GM21786 (cell line): ENCODE measurements around the gene TOMM40L.
A peak's percentile ranks its signal among the peaks of the same experiment; 100 is the strongest.

Experiments used
- ATAC-seq: cut with Tn5 transposase; IDR thresholded peaks from one replicate; pipeline ENCODE4 v1.9.1; 2021; ENCODE audit not compliant: unreplicated experiment

The TOMM40L gene

GRCh38 chr1:161196521-161197451, 29.1 kb upstream of the TOMM40L start:
- no peak for ATAC-seq

DNA sequence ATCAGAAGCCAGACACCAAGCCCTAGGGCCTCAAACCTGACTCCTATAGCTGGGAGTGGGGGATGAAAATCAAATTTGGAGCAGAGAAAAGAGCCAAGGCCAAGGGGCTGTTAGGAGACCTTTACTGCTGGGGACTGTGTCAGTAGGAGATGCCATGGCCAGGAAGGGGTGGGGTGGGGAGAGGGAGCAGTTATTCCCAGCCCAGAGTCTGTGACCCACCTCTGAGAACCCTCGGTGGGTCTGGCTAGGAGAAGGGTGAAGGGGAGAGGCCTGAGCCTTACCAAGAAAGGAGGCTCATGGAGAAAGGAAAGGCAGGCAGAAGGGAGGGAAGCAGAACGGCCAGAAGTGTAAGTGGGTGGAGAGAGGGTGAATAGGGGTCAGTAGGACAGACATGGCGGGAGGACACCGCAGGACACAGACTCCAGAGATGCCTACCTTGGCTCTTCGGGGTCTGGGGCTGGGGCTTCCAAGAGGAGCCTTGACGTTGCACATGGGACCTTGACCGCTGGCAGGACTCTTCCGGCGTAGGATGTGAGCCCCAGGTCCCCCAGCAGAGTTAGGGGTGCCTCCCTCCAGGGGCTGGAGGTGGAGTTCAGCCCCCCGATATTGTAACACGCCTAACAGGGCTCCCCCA, 28.2 kb upstream of the TOMM40L start:
- ATAC-seq = no peak

- ATAC-seq = no peak
These were observed 27.5 kb upstream of the TOMM40L start for GRCh38 chr1:161198194-161198896.

DNA sequence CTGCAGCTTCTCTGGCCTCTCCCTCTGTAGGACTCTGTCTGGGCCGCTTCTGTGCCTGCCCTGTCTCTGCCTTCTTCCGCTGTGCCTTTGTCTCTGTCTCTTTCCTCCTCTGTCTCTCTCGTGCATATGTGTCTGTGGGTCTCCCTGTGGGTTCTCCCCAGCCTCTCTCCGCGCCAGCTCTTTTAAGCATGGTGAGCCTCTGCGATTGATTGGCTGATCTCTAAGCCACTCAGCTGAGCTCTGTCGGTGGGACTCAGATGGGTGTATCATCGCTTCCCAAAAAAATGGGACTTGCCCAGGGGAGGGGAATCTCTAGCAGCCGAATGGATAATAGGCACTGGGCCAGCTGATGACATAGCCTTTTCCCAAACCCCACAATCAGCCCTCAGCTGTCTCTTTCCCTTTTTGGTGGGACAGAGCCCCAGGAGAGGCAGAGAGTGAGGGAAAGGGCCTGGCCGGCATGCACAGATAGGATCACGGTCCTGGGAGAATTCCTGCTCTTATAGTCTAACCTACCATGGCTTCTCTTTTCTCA, 26.9 kb upstream of the TOMM40L start, which contains the start of gene ADAMTS4:
Gene ADAMTS4 (minus strand): TSS at position 158 of the 535 bp plus-strand sequence. CDS start 427 bp downstream, outside the sequence.
- ATAC-seq = no peak

GRCh38 chr1:161199506-161200139, 26.2 kb upstream of the TOMM40L start:
- no peak for ATAC-seq

- ATAC-seq = no peak
These were observed 25.4 kb upstream of the TOMM40L start for GRCh38 chr1:161200421-161200991.

- ATAC-seq = no peak
These were observed 24.6 kb upstream of the TOMM40L start for GRCh38 chr1:161200992-161201835.

DNA sequence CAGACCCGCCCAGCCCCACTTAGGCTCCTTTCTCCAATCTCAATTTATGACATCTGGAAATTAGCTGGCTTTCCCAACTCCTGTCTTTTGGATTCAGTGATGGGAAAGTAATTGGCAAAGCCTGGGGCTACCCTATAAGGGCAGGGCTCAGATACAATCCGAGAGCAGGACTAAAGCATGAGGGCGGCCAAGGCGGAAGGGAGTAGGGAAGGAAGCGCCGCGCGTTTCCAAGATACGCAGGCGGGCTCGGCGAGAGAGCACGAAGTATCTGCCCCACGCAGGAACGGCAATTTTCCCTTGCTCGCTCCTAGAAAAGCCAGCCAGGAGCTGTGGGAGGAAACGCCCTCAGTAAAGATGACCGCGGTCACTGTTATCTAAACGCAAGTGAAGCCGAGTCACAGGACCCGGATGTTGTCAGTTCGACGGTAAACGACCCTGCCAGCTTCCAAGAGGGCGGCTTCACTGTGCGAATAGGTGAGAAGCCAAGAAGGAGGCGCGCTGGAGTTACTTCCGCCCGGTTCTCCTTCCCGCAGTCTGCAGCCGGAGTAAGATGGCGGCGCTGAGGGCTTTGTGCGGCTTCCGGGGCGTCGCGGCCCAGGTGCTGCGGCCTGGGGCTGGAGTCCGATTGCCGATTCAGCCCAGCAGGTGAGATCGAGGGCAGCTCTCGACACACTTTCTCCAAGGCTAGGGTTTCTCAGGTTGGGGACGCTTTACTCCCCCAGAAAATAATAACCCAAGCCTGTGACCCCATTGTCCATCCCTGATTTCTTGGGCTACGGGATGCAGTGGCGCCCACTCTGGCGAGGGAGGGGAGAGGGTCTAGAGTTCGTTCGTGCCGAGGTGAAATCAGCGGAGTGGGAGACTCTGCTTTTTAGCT, 23.8 kb upstream of the TOMM40L start, which contains the start of gene NDUFS2:
Gene NDUFS2 (plus strand): TSS at position 532 of the 877 bp plus-strand sequence. CDS start 19 bp downstream, at position 551.
- ATAC-seq = peak; percentile 98

DNA sequence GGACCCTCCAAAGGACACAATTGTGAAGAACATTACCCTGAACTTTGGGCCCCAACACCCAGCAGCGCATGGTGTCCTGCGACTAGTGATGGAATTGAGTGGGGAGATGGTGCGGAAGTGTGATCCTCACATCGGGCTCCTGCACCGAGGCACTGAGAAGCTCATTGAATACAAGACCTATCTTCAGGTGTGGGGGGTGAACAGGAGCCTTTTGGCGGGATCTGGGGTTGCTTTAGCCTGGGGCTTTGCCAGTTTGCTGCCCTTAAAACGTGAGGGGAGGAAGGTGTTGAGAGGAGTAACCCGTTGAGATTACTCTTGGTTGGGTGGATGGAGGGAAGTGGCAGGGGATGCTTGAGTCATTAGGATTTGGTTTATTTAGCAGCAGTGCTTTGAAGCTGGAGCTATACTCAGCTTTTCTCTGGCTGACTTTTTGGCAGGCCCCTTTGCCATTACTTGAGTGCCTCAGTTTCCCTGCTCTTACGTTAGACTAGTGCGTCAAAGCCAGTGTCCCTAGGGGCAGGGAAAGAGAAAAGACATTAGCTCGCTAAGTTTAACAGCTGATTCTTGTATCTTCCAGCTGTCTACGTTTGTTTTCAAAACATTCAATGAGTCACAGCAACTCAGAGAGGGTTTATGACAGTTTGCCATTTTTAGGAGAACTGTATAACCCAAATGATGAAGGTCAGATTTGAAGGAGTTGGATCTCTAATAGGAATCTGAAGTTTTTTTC, 19.3 kb upstream of the TOMM40L start:
- ATAC-seq = no peak

DNA sequence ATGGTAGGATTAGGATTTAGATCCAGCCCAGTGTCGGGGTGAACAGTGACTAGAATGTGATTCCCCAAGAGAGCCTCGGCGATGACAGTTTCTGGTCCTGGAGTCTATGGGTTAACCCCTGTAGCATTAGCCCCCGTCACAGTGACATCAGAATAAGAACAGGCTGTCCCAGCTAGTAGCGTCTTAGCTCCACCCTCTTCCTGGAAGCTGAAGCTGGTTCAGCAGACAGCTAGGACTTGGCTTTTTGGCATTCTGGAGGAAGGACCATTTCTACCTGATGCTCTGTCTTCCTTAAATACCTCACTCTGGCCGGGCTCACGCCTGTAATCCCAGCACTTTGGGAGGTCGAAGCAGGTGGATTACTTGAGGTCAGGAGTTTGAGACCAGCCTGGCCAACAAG, 18.7 kb upstream of the TOMM40L start:
- no peak for ATAC-seq

GRCh38 chr1:161209790-161210409, 16.0 kb upstream of the TOMM40L start:
- no peak for ATAC-seq

GRCh38 chr1:161214369-161214768, 11.5 kb upstream of the TOMM40L start:
- ATAC-seq = no peak

GRCh38 chr1:161215076-161215475, 10.8 kb upstream of the TOMM40L start, which contains the start of gene FCER1G:
Gene FCER1G (plus strand): TSS chr1:161215295. CDS start chr1:161215322, 27 bp downstream.
- ATAC-seq = no peak

DNA sequence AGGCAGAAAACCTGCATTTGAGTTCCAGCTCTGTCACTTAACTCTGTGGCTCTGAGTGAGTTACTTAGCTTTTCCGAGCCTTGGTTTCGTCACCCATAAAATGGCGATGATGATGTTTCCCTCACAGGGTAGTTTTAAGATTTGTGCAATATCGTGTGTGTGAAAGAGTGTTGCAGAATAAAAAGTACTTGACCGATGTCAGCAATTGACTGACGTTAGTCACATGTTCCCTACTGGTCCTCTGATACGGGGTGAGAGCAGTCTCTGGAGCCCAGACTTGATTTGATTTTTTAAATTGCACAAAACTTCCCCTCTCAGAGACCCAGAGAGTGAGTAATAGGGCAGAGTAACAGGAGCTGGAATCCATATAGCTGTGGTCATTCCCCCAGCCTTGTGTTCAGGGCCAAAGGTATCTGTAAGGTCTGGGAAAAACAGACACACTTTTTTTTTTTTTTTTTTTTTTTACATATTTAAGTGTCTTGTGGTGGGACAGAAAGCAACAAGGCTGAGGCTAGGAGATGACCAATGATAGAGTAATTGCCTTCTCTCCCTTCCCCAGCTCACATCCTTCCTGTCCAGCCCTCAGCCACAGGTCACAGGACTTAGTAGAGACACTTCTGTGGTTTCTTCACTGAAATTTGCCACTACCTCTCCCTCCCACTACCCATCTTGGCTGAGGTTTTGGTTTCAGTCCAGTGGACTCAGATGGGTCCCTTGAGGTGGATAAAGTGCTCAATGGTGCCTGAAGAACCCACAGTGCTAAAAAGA, 8.7 kb upstream of the TOMM40L start:
- peak; percentile 90 for ATAC-seq

GRCh38 chr1:161217831-161218230, 8.0 kb upstream of the TOMM40L start:
- ATAC-seq = no peak

- no peak for ATAC-seq
These were observed 7.4 kb upstream of the TOMM40L start for GRCh38 chr1:161218301-161219077.
